Muscle of leg (tissue), 11 donors: ENCODE measurements around the gene NKIRAS2. TPM values are rescaled to one million over a fixed set of nuclear protein-coding genes. Genes with fewer than 3 reads are reported as not detected.

Source experiments
- DNase-seq: peaks from one replicate; pipeline ENCODE4 v3.0.0; 2013
- H3K27ac ChIP-seq: one replicate; pipeline ENCODE4 v1.5.1; 2013; ENCODE audit warnings: mild to moderate bottlenecking, low read length, control low read depth
- H3K27me3 ChIP-seq: one replicate; pipeline ENCODE4 v1.6.1; 2013; ENCODE audit warnings: low read length; ENCODE audit not compliant: control insufficient read depth, insufficient read depth
- H3K36me3 ChIP-seq: one replicate; pipeline ENCODE4 v1.6.1; 2013; ENCODE audit warnings: low read length; ENCODE audit not compliant: control insufficient read depth, insufficient read depth
- H3K4me1 ChIP-seq: one replicate; pipeline ENCODE4 v1.6.1; 2013; ENCODE audit warnings: low read length; ENCODE audit not compliant: control insufficient read depth, insufficient read depth
- H3K4me3 ChIP-seq: one replicate; pipeline ENCODE4 v1.5.1; 2013; ENCODE audit warnings: low read length, control low read depth
- H3K9me3 ChIP-seq: replicated peaks from 2 replicates; pipeline ENCODE4 v1.6.1; 2013; ENCODE audit warnings: low read depth, low read length; ENCODE audit not compliant: control insufficient read depth
- WGBS: methylation state at CpG from one replicate; pipeline ENCODE4 v1.1.5; 2013; ENCODE audit warnings: missing lambda C conversion rate; ENCODE audit not compliant: insufficient coverage; 5-methylcytosine and 5-hydroxymethylcytosine counted together
- polyA plus RNA-seq, 8 donors: library from polyadenylated mRNA; unstranded; fragments of 120-200 nt; gene quantifications; one replicate each; pipeline versions ENCODE4 v1.2.1 to v1.2.3, GENCODE V29; 2013; ENCODE audit warnings: inconsistent platforms in 1 of 8, low replicate concordance in 1 of 8; ENCODE audit not compliant: insufficient read length in 8 of 8, insufficient read depth in 1 of 8
- total RNA-seq: library from RNA; stranded (reverse); fragments of 120-200 nt; gene quantifications from one replicate; pipeline ENCODE4 v1.2.4, GENCODE V29; 2013

NKIRAS2 gene
- total and polyA plus RNA-seq, 9 donors = 35.0 to 55.8 (median 47.7) TPM

DNA sequence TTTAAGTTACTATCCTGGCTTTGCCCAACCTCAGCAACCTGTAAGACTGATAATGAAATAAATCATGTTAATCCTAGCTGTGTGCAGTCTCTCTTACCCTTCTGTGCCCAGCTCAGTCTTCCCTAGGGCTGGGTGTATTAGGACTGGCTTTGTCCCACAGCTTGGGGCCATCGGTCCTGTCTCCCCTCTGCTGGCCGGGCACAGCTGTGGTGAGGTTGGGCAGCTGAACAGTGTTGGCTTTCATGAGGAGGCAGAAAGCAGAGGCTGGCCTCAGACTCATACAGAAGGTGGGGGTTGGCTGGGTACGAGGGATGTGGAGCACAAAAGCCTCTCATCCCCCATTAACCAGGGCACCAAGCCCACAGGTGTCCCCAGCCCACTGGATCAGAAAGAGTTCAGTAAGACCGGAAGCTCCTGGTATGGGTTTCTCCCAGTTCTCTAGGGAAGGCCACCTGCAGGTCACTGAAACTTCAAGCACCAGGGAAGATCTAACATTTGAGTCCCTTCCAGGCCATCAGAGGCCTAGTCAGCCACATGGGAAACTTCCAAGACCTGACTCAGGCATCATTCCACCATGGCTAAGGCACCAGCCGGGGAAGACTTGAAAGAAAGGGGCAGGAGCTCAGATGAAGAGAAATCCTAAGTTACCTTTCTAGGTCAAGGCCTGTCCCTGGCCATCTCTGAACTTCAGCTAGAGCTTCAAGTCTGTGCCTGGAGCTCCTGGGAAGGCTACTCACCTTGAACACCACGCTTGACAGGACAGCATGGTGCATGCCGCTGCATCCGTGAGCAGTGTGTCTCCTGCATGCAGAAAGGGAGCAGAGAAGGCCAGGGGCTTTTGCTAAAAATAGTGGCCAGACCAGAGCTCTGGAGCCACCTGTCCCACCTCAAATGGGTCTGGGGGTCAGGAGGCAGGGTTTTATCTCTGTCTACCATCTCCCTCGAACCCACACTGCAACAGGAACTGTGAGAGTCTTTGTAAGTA is 44.5 kb upstream of the NKIRAS2 start:
- Histone ChIP-seq H3K4me1 (peaks cover 22% of the 10 kb centered on the region), H3K36me3 (peaks cover 88% of the 10 kb centered on the region), H3K9me3 (no peaks in the 10 kb centered on the region), H3K4me3 (no peak overlapping the region), H3K27me3 (no peaks in the 10 kb centered on the region), H3K27ac (no peak overlapping the region)
- no peak for DNase-seq
- WGBS = 89% methylated on average over 6 of the region's 9 CpGs

DNA sequence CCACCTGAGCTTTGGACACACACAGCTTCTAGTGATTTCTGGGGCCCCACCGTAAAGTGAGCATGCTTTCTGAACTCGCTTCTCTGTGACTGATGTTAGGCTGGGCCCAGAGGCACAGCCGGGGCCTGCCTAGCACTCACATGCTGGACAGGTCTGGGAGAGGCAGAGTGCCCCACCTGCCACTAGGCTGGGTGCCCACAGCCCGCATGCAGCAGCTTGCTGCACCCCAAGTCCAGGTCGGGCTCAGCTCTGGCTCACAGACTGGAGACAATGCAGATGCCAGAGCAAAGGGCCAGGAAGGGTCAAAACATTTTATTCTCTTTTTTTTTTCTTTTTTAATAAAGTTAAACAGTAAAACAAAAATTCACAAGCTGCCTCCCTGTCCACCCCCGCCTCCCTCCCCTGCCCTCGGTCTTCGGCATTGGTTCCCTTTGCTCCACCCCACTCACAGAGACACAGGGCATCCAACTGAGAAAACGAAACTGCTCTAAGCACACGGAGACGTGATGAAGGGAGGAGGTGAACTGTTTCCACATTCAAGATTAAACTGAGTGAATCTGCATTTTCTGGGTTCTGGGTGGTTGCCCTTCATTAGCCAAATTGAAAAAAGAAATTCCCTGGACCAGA is 43.6 kb upstream of the NKIRAS2 start:
- Histone ChIP-seq H3K27ac (no peak overlapping the region), H3K4me3 (no peak overlapping the region), H3K36me3 (peaks cover 90% of the 10 kb centered on the region), H3K9me3 (no peaks in the 10 kb centered on the region), H3K27me3 (no peaks in the 10 kb centered on the region), H3K4me1 (peaks cover 18% of the 10 kb centered on the region)
- WGBS = 89% methylated on average over 4 of the region's 11 CpGs
- DNase-seq = no peak

DNA sequence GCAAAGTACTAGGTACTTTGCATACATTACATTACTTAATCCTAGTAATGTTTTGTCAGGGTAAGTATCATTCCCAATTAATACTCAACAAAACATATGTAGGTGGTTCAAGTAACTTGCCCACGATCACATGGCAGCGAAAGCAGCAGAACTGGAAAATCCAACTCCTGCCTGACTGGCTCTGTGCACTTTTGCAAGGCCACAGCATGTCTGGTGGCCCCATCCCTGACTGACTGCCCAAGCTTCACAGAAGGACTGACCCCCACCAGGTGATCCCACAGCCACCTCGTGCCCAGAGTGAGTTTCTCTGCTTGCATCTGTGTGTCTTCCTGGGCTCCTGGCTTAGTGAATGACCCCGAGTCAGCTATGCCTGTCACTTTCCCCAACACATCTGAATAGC is 41.9 kb upstream of the NKIRAS2 start:
- WGBS = 91% methylated on average over 4 of the region's 4 CpGs
- Histone ChIP-seq H3K27me3 (no peaks in the 10 kb centered on the region), H3K4me1 (peaks cover 8% of the 10 kb centered on the region), H3K27ac (no peak overlapping the region), H3K4me3 (no peak overlapping the region), H3K36me3 (peaks cover 91% of the 10 kb centered on the region), H3K9me3 (no peaks in the 10 kb centered on the region)
- no peak for DNase-seq

DNA sequence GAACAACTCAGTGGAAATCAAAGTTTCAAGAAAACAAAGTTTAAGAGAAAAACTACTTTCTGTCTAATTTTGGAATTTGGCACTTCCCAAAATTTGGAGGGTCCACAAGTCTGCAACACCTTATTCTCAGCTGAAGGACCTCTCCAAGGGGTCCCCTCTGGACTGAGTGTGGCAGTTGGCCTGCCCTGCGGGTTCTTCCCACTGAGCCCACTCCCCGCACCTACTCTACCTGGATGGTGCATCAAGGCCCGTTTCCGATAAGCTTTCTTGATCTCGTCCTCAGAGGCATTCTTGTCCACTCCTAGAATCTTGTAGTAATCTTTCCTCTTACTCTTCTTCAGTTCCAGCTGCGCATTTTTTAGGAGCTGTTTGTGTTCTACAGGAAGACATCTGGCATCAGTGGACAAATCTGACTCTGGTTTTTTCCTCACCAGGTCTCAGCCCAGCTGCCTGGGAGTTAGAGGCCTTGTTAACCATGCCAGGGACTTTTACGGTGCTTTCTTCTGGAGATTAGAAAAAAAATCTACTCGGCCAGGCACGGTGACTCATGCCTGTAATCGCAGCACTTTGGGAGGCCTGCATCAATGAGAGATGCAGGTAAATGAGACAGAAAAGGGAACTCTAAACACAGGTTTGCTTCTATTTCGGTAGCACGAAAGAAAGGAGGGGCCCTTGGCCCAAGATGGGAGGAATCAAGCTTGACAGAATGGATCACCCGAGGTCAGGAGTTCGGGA is 37.7 kb upstream of the NKIRAS2 start:
- WGBS = 84% methylated on average over 12 of the region's 14 CpGs
- H3K4me1 ChIP-seq = peaks cover 4% of the 10 kb centered on the region
- peaks cover 84% of the 10 kb centered on the region for H3K36me3 ChIP-seq
- H3K9me3 ChIP-seq = no peaks in the 10 kb centered on the region
- no peak for DNase-seq
- H3K27me3 ChIP-seq = no peaks in the 10 kb centered on the region
- H3K27ac ChIP-seq = no peak overlapping the region
- no peak overlapping the region for H3K4me3 ChIP-seq

DNA sequence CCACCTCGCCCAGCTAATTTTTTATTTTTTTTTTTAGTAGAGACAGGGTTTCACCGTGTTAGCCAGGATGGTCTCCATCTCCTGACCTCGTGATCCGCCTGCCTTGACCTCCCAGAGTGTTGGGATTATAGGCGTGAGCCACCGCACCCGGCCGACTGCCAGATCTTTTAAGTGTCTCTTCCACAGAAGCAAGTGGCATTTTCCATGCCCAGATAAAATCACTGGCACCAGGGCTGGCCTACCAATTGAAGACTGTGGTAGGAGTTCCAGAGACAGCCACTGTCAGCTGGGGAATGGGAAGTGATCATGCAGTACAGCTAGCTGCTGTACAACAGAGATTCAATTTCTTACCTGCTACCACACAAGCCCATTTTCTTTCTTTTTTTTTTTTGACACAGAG is 35.4 kb upstream of the NKIRAS2 start:
- Histone ChIP-seq H3K27me3 (no peaks in the 10 kb centered on the region), H3K36me3 (peaks cover 88% of the 10 kb centered on the region), H3K9me3 (no peaks in the 10 kb centered on the region), H3K4me1 (peaks cover 4% of the 10 kb centered on the region), H3K4me3 (no peak overlapping the region), H3K27ac (no peak overlapping the region)
- no peak for DNase-seq
- whole genome bisulfite sequencing = 82% methylated on average over 3 of the region's 8 CpGs

DNA sequence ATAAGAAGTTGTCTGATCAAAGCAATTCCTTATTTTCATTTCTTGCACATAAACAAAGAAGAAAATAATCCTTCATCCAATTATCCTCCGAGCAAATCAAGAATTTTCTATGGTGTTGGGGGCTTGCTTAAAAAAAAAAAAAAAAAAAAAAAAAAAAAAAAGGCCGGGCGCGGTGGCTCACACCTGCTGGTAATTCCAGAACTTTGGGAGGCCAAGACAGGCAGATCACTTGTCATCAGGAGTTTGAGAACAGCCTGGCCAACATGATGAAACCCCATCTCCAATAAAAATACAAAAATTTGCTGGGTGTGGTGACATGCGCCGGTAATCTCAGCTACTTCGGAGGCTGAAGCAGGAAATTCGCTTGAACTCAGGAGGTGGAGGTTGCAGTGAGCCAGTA is 34.0 kb upstream of the NKIRAS2 start:
- no peaks in the 10 kb centered on the region for H3K27me3 ChIP-seq
- no peaks in the 10 kb centered on the region for H3K9me3 ChIP-seq
- WGBS = 93% methylated on average over 4 of the region's 8 CpGs
- H3K36me3 ChIP-seq = peaks cover 90% of the 10 kb centered on the region
- no peak for DNase-seq
- H3K27ac ChIP-seq = no peak overlapping the region
- no peak overlapping the region for H3K4me3 ChIP-seq
- H3K4me1 ChIP-seq = peaks cover 4% of the 10 kb centered on the region

DNA sequence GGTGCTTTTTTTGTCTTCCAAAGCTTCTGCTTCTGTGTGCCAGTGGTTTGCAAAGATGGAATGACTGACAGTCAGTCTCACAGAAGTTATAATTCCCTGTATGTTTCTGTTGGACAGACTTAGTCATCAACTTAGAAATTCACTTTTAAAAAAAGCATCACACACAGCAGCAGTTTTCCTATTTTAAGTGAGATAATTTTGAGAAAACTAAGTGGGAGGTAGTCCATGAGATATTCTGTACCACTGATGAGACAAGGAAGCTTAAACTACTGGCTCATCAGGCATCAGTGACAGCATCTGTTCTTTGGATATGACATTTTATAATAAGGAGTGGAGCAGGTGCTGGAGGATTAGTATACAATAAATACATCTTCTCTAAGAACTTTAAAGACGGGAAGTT is 33.3 kb upstream of the NKIRAS2 start:
- WGBS = no CpG with 5 or more reads among the region's 1 CpG
- peaks cover 89% of the 10 kb centered on the region for H3K36me3 ChIP-seq
- no peak for DNase-seq

DNA sequence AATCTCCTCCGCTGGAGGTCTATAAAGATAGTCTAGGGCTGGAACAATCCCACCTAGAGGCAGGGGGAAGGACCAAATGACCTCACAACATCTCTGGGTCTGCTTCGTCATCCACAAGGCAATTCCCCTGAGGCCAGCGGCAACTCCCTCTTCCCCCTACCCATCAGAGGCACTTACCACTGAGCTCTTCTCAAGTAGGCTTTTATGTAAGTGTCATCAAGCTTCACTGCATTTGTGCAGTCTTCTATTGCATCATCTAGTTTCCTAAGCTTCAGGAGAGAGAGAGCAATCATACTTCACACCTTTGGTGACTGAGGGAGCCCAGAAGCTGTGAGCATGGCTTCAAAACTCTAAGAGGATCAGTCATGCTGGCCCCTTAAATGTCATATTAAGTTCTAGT is 32.2 kb upstream of the NKIRAS2 start:
- WGBS = 100% methylated on average over 1 of the region's 3 CpGs
- Histone ChIP-seq H3K36me3 (peaks cover 87% of the 10 kb centered on the region), H3K4me3 (no peak overlapping the region)

More for the DNA sequence above, 33.3 kb upstream of the NKIRAS2 start:
- no peak overlapping the region for H3K27ac ChIP-seq
- H3K27me3 ChIP-seq = no peaks in the 10 kb centered on the region
- peaks cover 4% of the 10 kb centered on the region for H3K4me1 ChIP-seq
- H3K4me3 ChIP-seq = no peak overlapping the region
- no peaks in the 10 kb centered on the region for H3K9me3 ChIP-seq

DNA sequence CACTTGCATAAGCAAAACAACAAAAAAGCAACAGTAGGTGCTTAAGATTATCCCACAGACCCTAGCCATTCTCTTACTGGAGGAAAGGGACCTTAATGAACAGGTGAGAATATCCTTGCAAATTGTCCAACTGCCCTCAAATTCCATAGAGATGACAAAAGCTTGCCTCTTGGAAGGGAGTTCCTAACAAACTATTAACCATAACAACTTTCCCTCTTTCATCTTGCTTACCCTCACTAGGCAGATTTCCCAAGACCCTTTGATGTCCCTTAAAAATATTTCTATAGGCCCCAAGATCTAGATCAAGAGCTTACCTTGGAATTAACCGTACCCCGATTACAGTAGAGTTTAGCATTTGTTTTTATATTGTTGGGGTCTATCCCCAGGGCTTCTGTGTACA is 31.5 kb upstream of the NKIRAS2 start:
- no peaks in the 10 kb centered on the region for H3K9me3 ChIP-seq
- H3K36me3 ChIP-seq = peaks cover 83% of the 10 kb centered on the region
- DNase-seq = no peak
- peaks cover 11% of the 10 kb centered on the region for H3K4me1 ChIP-seq
- no CpG with 5 or more reads among the region's 2 CpGs for WGBS
- no peak overlapping the region for H3K27ac ChIP-seq
- no peak overlapping the region for H3K4me3 ChIP-seq
- H3K27me3 ChIP-seq = no peaks in the 10 kb centered on the region

More for the DNA sequence above, 32.2 kb upstream of the NKIRAS2 start:
- no peak overlapping the region for H3K27ac ChIP-seq
- H3K27me3 ChIP-seq = no peaks in the 10 kb centered on the region
- H3K4me1 ChIP-seq = peaks cover 9% of the 10 kb centered on the region
- no peak for DNase-seq
- H3K9me3 ChIP-seq = no peaks in the 10 kb centered on the region
